Fibroblast of peridontal ligament (primary cell): ENCODE data around the gene RANBP17.
A peak's percentile ranks its signal among the peaks of the same experiment; 100 is the strongest.
"Not testable (repeated sequence)": the region's sequence is repeated elsewhere in the genome, so short reads cannot be mapped to it uniquely, and the experiment has no call there.

Experiments used
- DNase-seq: peaks from one replicate; pipeline ENCODE4 v3.0.0-alpha.2; 2010; ENCODE audit errors: extremely low read depth

The RANBP17 gene

GRCh38 chr5:170861917-170862766, at the start of gene RANBP17:
Gene RANBP17 (plus strand): TSS chr5:170862018.
- peak; percentile 56 for DNase-seq

GRCh38 chr5:170813231-170813630, 48.6 kb upstream of the RANBP17 start:
- DNase-seq, result no peak

- DNase-seq, result no peak
These were observed 44.6 kb upstream of the RANBP17 start for GRCh38 chr5:170817195-170817594.

- peak; percentile 63 for DNase-seq
These were observed 43.6 kb upstream of the RANBP17 start for GRCh38 chr5:170818232-170818631.

GRCh38 chr5:170819824-170820223, 42.0 kb upstream of the RANBP17 start:
- no peak for DNase-seq

GRCh38 chr5:170821257-170821800, 40.5 kb upstream of the RANBP17 start:
- DNase-seq, result no peak

GRCh38 chr5:170826117-170826516, 35.7 kb upstream of the RANBP17 start:
- DNase-seq, result no peak

- no peak for DNase-seq
These were observed 29.6 kb upstream of the RANBP17 start for GRCh38 chr5:170832241-170832640.

- not testable (repeated sequence) for DNase-seq
These were observed 27.8 kb upstream of the RANBP17 start for GRCh38 chr5:170833981-170834380.

GRCh38 chr5:170836226-170836625, 25.6 kb upstream of the RANBP17 start:
- DNase-seq, result no peak

GRCh38 chr5:170843870-170844269, 17.9 kb upstream of the RANBP17 start:
- no peak for DNase-seq

GRCh38 chr5:170844651-170845050, 17.2 kb upstream of the RANBP17 start:
- no peak for DNase-seq

- DNase-seq, result no peak
These were observed 15.4 kb upstream of the RANBP17 start for GRCh38 chr5:170846416-170846815.

- no peak for DNase-seq
These were observed 15.0 kb upstream of the RANBP17 start for GRCh38 chr5:170846846-170847245.

- DNase-seq, result peak; percentile 54
These were observed 13.8 kb upstream of the RANBP17 start for GRCh38 chr5:170848033-170848432.

GRCh38 chr5:170849374-170849773, 12.4 kb upstream of the RANBP17 start:
- no peak for DNase-seq

GRCh38 chr5:170854566-170854965, 7.3 kb upstream of the RANBP17 start:
- DNase-seq, result peak; percentile 23

- no peak for DNase-seq
These were observed 4.8 kb upstream of the RANBP17 start for GRCh38 chr5:170857066-170857465.

- DNase-seq, result no peak
These were observed 1.4 kb upstream of the RANBP17 start for GRCh38 chr5:170860415-170860814.

GRCh38 chr5:170860818-170861666, 776 bp upstream of the RANBP17 start:
- DNase-seq, result no peak

- no peak for DNase-seq
These were observed 226 bp upstream of the RANBP17 start for GRCh38 chr5:170861667-170861916.

- peak; percentile 75 for DNase-seq
These were observed 1.8 kb downstream of the RANBP17 start for GRCh38 chr5:170863646-170864045.

- no peak for DNase-seq
These were observed 3.8 kb downstream of the RANBP17 start for GRCh38 chr5:170865622-170866021.
